Measurements from ENCODE around the gene FUT7. TPM values are rescaled to one million over a fixed set of nuclear protein-coding genes. Genes with fewer than 3 reads are reported as not detected.

FUT7 gene
- total RNA-seq, 1 donor from 2014 or later, result not detected

- H3K36me3 ChIP-seq, result peaks cover 48% of the 10 kb centered on the region
- no peak overlapping the region for H3K4me3 ChIP-seq
- intact Hi-C loops (cut with micrococcal nuclease), result no loop called here
- DNase-seq, result no peak
- no peaks in the 10 kb centered on the region for H3K9me3 ChIP-seq (replicated peaks)
- no peak overlapping the region for H3K27ac ChIP-seq (replicated peaks)
- TF ChIP-seq CTCF (IDR thresholded peaks at IDR 0.05; ENCODE audit: borderline replicate concordance), result no peak
- H3K4me1 ChIP-seq, result no peaks in the 10 kb centered on the region
- H3K27me3 ChIP-seq (ENCODE audit: low read depth), result no peaks in the 10 kb centered on the region
These were observed 11.8 kb downstream of the FUT7 start for GRCh38 chr9:137019891-137020683.

- Histone ChIP-seq H3K27me3 (ENCODE audit: low read depth) (no peaks in the 10 kb centered on the region), H3K9me3 (replicated peaks) (no peaks in the 10 kb centered on the region), H3K4me1 (no peaks in the 10 kb centered on the region), H3K4me3 (no peak overlapping the region), H3K36me3 (peaks cover 60% of the 10 kb centered on the region), H3K27ac (replicated peaks) (no peak overlapping the region)
- DNase-seq, result no peak
- intact Hi-C loops (cut with micrococcal nuclease), result no loop called here
- TF ChIP-seq CTCF (IDR thresholded peaks at IDR 0.05; ENCODE audit: borderline replicate concordance), result no peak
These were observed 12.9 kb downstream of the FUT7 start for GRCh38 chr9:137018761-137019559.

GRCh38 chr9:137017791-137018497 lies 13.9 kb downstream of the FUT7 start:
- H3K36me3 ChIP-seq, result peaks cover 70% of the 10 kb centered on the region
- no peak for TF ChIP-seq CTCF (IDR thresholded peaks at IDR 0.05; ENCODE audit: borderline replicate concordance)
- H3K9me3 ChIP-seq (replicated peaks), result no peaks in the 10 kb centered on the region
- no peaks in the 10 kb centered on the region for H3K4me1 ChIP-seq
- no peak overlapping the region for H3K27ac ChIP-seq (replicated peaks)
- intact Hi-C loops (cut with micrococcal nuclease), result no loop called here
- no peaks in the 10 kb centered on the region for H3K27me3 ChIP-seq (ENCODE audit: low read depth)
- no peak for DNase-seq
- H3K4me3 ChIP-seq, result no peak overlapping the region

- Histone ChIP-seq H3K27ac (replicated peaks) (no peak overlapping the region), H3K27me3 (ENCODE audit: low read depth) (no peaks in the 10 kb centered on the region), H3K9me3 (replicated peaks) (no peaks in the 10 kb centered on the region), H3K4me1 (no peaks in the 10 kb centered on the region), H3K36me3 (peaks cover 78% of the 10 kb centered on the region), H3K4me3 (no peak overlapping the region)
- intact Hi-C loops (cut with micrococcal nuclease), result no loop called here
- no peak for TF ChIP-seq CTCF (IDR thresholded peaks at IDR 0.05; ENCODE audit: borderline replicate concordance)
- DNase-seq, result no peak
These were observed 14.8 kb downstream of the FUT7 start for GRCh38 chr9:137017071-137017470.

GRCh38 chr9:137016436-137016835 lies 15.5 kb downstream of the FUT7 start:
- Histone ChIP-seq H3K4me3 (no peak overlapping the region), H3K36me3 (peaks cover 85% of the 10 kb centered on the region), H3K27me3 (ENCODE audit: low read depth) (no peaks in the 10 kb centered on the region), H3K4me1 (no peaks in the 10 kb centered on the region), H3K27ac (replicated peaks) (no peak overlapping the region), H3K9me3 (replicated peaks) (no peaks in the 10 kb centered on the region)
- DNase-seq, result no peak
- intact Hi-C loops (cut with micrococcal nuclease), result no loop called here
- TF ChIP-seq CTCF (IDR thresholded peaks at IDR 0.05; ENCODE audit: borderline replicate concordance), result no peak
